HEK293 (cell line): Measurements from ENCODE around the gene C2CD5.

Experiments
- BCL11A ChIP-seq: fragments of 450-650 bp; formaldehyde crosslinking; IDR thresholded peaks from 2 replicates; pipeline ENCODE4 v1.5.1; 2016; ENCODE audit warnings: low read depth, missing biosample characterization, missing genetic modification characterization
- PRDM10 ChIP-seq: fragments of 450-650 bp; formaldehyde crosslinking; IDR thresholded peaks from 2 replicates; pipeline ENCODE4 v1.5.1; 2016; ENCODE audit warnings: missing biosample characterization, missing genetic modification characterization
- TSHZ1 ChIP-seq: fragments of 450-650 bp; formaldehyde crosslinking; IDR thresholded peaks from 2 replicates; pipeline ENCODE4 v1.5.1; 2016; ENCODE audit warnings: missing biosample characterization, missing genetic modification characterization, borderline replicate concordance
- ZBTB49 ChIP-seq: fragments of 450-650 bp; formaldehyde crosslinking; IDR thresholded peaks from 2 replicates; pipeline ENCODE4 v1.5.1; 2016; ENCODE audit warnings: missing biosample characterization, missing genetic modification characterization, low read depth
- ZNF311 ChIP-seq: fragments of 450-650 bp; formaldehyde crosslinking; IDR thresholded peaks from 2 replicates; pipeline ENCODE4 v1.5.1; 2017; ENCODE audit warnings: missing biosample characterization, missing genetic modification characterization, borderline replicate concordance
- ZNF362 ChIP-seq: fragments of 450-650 bp; formaldehyde crosslinking; IDR thresholded peaks from 2 replicates; pipeline ENCODE4 v1.5.1; 2016; ENCODE audit warnings: missing biosample characterization, missing genetic modification characterization
- ZNF423 ChIP-seq: fragments of 450-650 bp; formaldehyde crosslinking; IDR thresholded peaks from 2 replicates; pipeline ENCODE4 v1.5.1; 2016; ENCODE audit warnings: missing biosample characterization, missing genetic modification characterization
- ZNF530 ChIP-seq: fragments of 450-650 bp; formaldehyde crosslinking; IDR thresholded peaks from 2 replicates; pipeline ENCODE4 v1.5.1; 2016; ENCODE audit warnings: low read depth, missing biosample characterization, missing genetic modification characterization
- ZNF585B ChIP-seq: fragments of 450-650 bp; formaldehyde crosslinking; IDR thresholded peaks from 2 replicates; pipeline ENCODE4 v1.5.1; 2016; ENCODE audit warnings: missing biosample characterization, missing genetic modification characterization
- ZNF660 ChIP-seq: fragments of 450-650 bp; IDR thresholded peaks from 2 replicates; pipeline ENCODE4 v1.5.1; 2018; ENCODE audit warnings: missing biosample characterization, mild to moderate bottlenecking, missing genetic modification characterization
- ZNF664 ChIP-seq: fragments of 450-650 bp; formaldehyde crosslinking; IDR thresholded peaks from 2 replicates; pipeline ENCODE4 v1.5.1; 2016; ENCODE audit warnings: missing biosample characterization, missing genetic modification characterization
- ZNF792 ChIP-seq: fragments of 450-650 bp; formaldehyde crosslinking; IDR thresholded peaks from 2 replicates; pipeline ENCODE4 v1.5.1; 2016; ENCODE audit warnings: missing biosample characterization, missing genetic modification characterization
- TF ChIP-seq, protein P1 (sequence below): fragments of 450-650 bp; formaldehyde crosslinking; IDR thresholded peaks from 2 replicates; pipeline ENCODE4 v1.5.1; 2016; ENCODE audit warnings: missing biosample characterization, missing genetic modification characterization

- TF ChIP-seq TSHZ1 (no peak), ZNF585B (tag by site-specific recombination) (no peak), ZNF792 (tag by site-specific recombination) (no peak), ZNF311 (tag by site-specific recombination) (no peak), ZNF660 (no peak), ZNF664 (tag by site-specific recombination) (no peak), ZNF423 (no peak), BCL11A (no peak), ZBTB49 (tag by site-specific recombination) (no peak), ZNF362 (tag by site-specific recombination) (no peak), ZNF530 (tag by site-specific recombination) (no peak), PRDM10 (no peak)
- TF ChIP-seq, protein P1, sequence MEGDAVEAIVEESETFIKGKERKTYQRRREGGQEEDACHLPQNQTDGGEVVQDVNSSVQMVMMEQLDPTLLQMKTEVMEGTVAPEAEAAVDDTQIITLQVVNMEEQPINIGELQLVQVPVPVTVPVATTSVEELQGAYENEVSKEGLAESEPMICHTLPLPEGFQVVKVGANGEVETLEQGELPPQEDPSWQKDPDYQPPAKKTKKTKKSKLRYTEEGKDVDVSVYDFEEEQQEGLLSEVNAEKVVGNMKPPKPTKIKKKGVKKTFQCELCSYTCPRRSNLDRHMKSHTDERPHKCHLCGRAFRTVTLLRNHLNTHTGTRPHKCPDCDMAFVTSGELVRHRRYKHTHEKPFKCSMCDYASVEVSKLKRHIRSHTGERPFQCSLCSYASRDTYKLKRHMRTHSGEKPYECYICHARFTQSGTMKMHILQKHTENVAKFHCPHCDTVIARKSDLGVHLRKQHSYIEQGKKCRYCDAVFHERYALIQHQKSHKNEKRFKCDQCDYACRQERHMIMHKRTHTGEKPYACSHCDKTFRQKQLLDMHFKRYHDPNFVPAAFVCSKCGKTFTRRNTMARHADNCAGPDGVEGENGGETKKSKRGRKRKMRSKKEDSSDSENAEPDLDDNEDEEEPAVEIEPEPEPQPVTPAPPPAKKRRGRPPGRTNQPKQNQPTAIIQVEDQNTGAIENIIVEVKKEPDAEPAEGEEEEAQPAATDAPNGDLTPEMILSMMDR (tag by site-specific recombination) = no peak
Measured at GRCh38 chr12:22415342-22416309, 128.7 kb downstream of the C2CD5 start.
